ENCODE measurements around the gene CMTM1.
"Not testable (repeated sequence)": the region's sequence is repeated elsewhere in the genome, so short reads cannot be mapped to it uniquely, and the experiment has no call there.

The CMTM1 gene

GRCh38 chr16:66592241-66592640, 26.0 kb downstream of the CMTM1 start:
- no peak for DNase-seq (ENCODE audit: low read depth)

- DNase-seq (ENCODE audit: low read depth), result no peak
Measured at GRCh38 chr16:66592814-66593213, 26.6 kb downstream of the CMTM1 start.

- DNase-seq (ENCODE audit: low read depth), result no peak
Measured at GRCh38 chr16:66594739-66595138, 28.5 kb downstream of the CMTM1 start.

GRCh38 chr16:66596559-66596958, 30.3 kb downstream of the CMTM1 start:
- DNase-seq (ENCODE audit: low read depth), result not testable (repeated sequence)

- no peak for DNase-seq (ENCODE audit: low read depth)
Measured at GRCh38 chr16:66596986-66597848, 31.0 kb downstream of the CMTM1 start.

GRCh38 chr16:66598111-66598510, 31.9 kb downstream of the CMTM1 start:
- DNase-seq (ENCODE audit: low read depth), result no peak

- DNase-seq (ENCODE audit: low read depth), result no peak
Measured at GRCh38 chr16:66599726-66600125, 33.5 kb downstream of the CMTM1 start.

GRCh38 chr16:66600477-66600876, 34.2 kb downstream of the CMTM1 start:
- DNase-seq (ENCODE audit: low read depth), result no peak

GRCh38 chr16:66601471-66601870, 35.2 kb downstream of the CMTM1 start:
- no peak for DNase-seq (ENCODE audit: low read depth)

GRCh38 chr16:66603537-66604375, 37.5 kb downstream of the CMTM1 start:
- DNase-seq (ENCODE audit: low read depth), result peak; percentile 43

- peak; percentile 62 for DNase-seq (ENCODE audit: low read depth)
Measured at GRCh38 chr16:66604376-66605176, 38.3 kb downstream of the CMTM1 start, which contains the start of gene CMTM3. Gene CMTM3, plus strand, starts transcription at chr16:66604704. Its CDS starts 102 bp downstream, at chr16:66604806.

- peak; percentile 20 for DNase-seq (ENCODE audit: low read depth)
Measured at GRCh38 chr16:66605177-66605978, 39.1 kb downstream of the CMTM1 start.

GRCh38 chr16:66605979-66606751, 39.9 kb downstream of the CMTM1 start:
- no peak for DNase-seq (ENCODE audit: low read depth)

GRCh38 chr16:66608241-66609138, 42.3 kb downstream of the CMTM1 start:
- peak; percentile 80 for DNase-seq (ENCODE audit: low read depth)

GRCh38 chr16:66609139-66609510, 42.9 kb downstream of the CMTM1 start:
- DNase-seq (ENCODE audit: low read depth), result no peak

- DNase-seq (ENCODE audit: low read depth), result no peak
Measured at GRCh38 chr16:66610111-66610820, 44.0 kb downstream of the CMTM1 start.

- not testable (repeated sequence) for DNase-seq (ENCODE audit: low read depth)
Measured at GRCh38 chr16:66611911-66612310, 45.7 kb downstream of the CMTM1 start.

- no peak for DNase-seq (ENCODE audit: low read depth)
Measured at GRCh38 chr16:66612422-66612821, 46.2 kb downstream of the CMTM1 start.
